GM19452 (cell line): ENCODE measurements around the gene KCNMB2.

Experiments used
- ATAC-seq: cut with Tn5 transposase; IDR thresholded peaks from one replicate; pipeline ENCODE4 v1.9.1; 2021; ENCODE audit not compliant: unreplicated experiment

The KCNMB2 gene

DNA sequence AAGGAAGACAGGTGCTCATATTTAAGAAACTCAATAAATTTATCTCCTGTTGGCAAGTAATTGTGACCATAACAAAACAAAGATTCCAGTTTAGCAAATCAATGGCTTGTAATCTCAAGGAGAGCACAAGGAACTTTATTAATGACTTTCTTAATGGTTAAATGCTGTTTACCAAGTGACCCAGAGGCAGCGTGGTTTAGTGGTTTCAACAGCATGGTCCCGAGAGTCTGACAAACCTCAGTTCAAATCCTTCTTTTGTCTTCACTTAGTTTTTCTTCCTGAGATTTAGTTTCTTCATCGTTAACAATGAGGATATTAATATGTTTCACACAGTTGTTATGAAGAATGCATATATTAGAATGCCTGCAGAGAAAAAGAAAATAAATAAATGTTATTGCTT lies 212.6 kb downstream of the KCNMB2 start:
- ATAC-seq, result no peak

DNA sequence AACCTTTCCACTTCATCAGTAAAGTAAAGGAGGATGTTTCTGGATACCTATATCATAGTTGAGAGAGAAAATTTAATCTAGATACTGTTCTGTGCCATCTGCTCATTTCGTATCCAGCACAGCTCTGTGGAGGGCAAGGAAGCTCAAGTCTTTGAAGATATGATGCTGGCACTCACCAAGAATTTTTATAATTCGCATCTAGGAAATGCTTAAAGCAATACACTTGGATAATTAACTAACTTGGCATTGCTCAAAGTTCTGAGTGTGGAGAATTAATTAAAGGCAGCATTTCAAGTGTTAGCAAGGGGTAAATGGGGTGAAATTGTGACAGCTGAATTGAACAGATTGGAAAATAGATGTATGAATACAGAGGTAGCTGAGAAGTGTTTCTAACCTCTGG lies 213.2 kb downstream of the KCNMB2 start:
- no peak for ATAC-seq

DNA sequence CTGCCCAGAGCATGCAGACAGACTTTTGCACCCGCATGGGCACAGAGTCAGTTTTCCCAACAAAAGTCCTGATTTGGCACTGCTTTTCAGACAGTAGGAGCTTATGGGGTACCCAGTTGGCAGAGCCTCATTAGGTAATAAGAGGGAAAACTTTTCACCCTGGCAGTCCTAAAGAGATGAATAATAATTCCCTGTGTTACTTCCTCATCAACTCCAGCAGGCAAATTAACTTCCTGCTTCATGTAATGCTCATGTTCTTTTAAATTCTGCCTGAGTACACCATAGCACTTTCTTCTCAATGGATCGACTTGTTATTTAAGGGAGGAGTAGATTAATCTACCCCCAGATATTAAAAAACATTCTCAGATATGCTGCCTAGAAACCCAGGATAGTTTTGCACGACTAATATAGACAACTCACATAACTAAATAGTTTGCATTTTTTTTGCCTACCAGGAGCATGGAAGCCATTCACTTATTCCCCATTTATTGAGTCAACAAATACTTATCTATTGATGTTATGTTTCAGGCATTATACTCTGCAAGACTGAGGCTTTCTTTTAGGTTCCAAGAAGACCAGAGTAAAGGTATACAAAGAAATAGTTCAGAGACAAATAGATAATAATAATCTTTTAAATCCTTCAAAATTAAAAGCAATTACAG lies 214.5 kb downstream of the KCNMB2 start:
- no peak for ATAC-seq

DNA sequence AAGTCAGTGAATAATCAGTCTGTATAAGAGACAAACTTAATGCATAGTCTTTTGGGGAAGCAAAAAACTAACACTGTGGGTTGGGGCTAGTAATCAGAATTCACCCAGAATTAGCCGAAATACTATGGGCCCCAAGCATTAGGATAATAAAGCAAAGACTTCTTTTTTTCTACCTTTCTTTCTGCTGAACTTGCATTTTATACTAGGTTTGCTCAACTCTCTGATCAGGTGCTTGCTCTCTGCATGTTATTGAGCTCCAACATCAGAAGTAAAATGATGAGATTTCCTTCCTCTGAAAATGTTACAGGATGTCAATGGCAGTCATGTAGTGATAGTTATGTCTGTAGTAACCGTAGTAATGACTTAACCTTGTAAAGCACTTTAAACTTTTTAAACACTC lies 216.6 kb downstream of the KCNMB2 start:
- ATAC-seq, result no peak

DNA sequence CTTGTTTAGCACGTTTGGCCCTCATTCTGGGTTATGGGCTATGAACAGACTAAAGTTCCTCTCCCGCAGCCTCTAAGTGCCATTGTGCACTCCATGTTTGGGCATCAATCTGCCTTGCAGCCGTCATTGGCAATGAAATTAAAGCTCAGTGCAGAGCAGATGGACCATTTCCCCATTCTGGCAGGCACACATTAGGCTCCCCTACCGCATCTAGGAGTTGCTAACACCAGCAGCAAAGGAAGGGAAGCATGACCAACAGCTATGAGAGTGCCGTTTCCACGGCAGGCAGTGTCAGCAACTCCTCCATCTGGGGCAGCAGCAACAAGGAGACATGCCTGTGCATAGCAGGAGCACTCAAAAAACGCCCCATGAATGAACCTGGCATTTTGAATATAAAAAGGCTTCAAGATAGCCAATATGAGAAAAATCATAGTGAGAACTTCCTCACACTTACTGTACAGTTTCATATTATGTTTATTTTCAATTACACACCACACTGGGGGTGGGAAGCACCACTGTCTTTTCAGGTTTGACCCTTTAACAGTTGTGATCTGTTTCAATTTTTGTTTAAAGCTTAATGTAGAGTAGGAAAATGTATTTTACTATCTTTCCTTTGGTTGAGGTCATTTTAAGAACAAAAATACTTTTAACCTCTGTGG lies 218.7 kb downstream of the KCNMB2 start:
- ATAC-seq, result no peak

DNA sequence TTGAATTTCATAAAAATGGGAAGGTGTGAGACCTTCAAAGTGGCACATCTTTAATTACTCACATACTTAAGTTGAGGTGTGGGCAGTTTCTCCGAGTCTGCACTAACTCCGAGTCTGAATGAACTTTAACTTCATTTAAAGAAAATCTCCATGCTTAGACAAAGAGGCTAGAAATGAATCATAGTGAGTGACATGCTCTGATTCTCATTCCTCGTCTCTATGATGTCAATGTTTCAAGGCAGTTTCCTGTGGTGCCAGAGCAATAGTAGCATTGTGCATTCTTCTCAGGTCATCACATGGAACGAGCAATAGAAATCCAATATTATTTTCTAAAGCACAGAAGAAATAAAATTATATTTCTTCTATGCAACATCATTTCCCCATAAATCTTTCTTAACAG lies 224.8 kb downstream of the KCNMB2 start:
- no peak for ATAC-seq

DNA sequence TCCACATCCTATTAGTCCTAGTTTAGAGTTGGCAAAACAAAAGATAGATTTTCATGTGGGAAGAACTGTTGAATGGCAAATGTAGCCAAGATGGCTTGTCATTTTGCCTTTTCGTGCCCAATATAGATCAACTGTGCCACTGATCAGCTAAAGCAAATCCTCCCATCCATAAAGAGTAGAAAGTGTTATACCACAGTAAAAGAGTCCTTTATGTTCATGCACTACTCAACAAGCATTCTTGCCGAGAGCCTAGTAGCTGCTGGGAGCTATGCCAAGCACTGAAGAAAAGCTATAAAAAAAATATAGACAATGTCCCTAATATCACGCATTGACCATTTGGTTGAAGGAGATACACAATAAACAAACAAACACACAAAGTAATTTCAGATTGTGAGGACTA lies 225.2 kb downstream of the KCNMB2 start:
- no peak for ATAC-seq

DNA sequence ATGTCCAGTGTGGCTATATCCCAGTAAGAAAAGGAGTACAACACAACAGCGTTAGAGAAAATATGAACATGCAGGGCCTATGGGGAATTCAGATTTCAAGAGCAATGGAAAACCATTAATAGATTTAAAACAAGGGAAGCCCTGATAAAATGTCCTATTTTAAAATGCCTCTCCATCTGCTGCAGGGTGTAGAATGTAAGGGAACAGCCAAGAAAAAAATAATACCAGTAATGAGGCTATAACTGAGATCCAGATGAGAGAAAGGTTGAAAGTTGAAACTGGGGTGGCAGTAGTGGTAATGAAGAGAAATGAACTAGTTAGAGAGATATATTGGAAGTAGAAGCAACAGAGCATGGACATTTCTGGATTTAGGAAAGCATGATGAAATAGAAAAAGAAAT lies 226.1 kb downstream of the KCNMB2 start:
- ATAC-seq, result no peak

DNA sequence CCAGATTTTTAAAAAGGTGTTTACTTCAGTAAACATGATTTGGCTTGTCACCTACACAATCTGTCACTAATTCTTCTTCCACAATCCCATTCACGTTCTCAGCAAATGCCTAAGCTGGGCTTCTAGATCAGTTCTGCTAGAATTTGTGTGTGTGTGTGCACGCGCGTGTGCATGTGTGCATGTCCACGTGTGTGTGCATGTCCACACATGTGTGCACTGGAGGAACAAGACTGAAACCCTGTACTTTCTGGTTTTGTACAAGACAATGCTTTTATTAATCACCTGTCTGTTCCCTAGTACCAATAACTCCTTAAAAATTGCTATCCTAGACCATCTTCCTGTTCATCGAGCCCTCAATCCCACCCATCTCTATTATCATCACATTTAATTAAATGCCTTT lies 229.2 kb downstream of the KCNMB2 start:
- ATAC-seq, result no peak

DNA sequence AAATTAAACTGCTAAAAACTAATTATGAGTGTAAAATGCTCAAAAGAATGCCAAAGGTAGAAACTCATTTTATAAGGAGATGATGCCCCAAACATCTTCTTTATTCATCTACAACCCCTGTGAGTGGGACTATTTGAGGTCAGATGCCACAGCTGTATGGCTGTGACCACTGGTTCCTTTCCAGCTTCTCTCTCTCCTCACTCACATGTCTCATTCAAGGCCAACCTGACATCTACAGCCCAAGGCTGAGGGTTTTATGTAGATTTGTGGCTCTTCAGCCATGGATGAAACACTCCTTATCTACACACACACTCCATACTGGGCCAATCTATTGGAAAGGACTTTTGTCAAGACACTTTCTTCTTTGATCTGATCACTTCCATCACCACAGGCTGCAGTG lies 231.3 kb downstream of the KCNMB2 start:
- no peak for ATAC-seq

DNA sequence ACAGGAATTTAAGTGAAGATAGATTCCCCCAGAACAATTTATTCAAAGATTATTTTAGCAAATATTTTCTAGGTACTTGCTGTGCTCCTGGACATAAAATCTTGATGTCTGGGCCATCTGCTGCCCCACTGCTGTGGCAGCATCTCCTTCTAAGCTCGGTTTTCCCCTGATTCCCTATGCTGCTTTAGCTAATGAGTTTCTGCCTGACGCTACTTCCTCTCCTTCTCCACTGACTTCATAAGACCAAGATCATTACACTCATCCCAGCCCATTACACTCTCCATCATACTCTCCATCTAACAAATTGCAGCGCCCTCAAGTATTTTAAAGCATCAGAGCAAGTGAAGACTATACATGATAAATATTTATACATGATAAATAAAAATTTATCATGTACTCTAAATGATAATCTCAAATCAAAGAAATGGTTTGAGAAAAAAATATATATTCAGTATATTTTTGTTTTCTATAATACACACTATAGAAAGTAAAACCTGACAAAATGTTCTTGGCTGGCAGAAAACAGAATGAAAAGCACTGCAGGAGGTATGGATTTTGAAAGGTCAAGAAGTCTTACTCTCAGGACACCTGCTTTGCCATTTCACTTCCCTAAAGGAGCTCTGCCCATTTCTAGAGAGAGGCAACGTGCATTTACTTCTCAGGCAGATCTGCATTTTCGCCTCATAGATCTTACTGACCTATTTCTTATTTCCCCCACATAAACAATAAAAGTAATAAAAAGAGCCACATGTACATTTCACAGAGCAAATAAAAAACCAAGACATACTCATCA lies 232.0 kb downstream of the KCNMB2 start:
- peak; percentile 60 for ATAC-seq

DNA sequence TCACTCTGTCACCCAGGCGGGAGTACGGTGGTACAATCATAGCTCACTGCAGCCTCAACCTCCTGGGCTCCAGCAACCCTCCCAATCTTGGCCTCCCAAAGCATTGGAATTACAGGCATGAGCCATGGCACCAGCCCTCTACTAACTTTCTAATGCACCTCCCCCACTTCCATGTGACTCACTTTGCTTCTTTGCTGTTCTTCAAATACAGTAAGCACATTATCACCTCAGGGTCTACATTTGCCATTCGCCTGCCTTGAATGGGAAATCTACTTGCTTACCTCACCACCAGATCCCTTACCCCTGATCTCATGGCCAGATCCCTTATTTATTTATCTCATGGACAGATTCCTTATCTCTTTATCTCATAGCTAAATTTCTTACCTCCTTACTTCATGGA lies 235.3 kb downstream of the KCNMB2 start:
- ATAC-seq, result no peak

DNA sequence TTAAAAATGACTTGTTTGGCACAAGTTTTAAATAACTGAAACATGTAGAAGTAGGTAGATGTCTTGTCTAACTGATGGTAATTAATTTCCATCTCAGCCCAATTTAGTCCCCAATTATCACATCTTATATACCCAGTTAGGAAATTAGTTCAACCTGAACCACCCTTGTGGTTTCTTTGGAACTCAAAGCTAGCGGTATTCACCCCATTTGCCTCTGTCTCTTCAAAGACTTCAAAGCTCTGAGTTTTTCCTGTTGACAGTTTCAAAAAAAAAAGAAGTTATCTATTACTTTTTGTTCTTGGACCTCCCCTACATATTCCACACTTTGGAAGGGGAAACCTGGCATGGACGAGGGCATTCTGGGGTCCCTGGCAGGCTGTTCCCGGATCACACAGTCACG lies 236.5 kb downstream of the KCNMB2 start:
- no peak for ATAC-seq

DNA sequence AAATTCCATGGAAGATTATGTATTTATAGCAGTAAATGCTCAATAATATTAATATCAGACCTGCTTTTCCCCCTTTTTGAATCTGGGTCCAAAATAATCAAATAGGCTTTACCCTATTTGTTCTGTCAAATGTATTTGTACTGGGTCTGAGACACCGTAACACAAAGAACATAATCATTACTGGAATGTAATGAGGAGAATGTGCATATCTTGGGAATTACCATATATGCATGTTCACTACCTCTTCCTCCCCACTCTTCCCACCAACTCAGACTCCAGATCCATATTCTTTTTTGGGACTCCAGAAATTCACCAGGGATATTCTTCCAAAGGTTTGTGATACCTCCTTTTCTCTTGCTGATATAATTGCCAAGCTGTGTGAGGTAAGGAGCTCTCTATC lies 237.1 kb downstream of the KCNMB2 start:
- no peak for ATAC-seq

DNA sequence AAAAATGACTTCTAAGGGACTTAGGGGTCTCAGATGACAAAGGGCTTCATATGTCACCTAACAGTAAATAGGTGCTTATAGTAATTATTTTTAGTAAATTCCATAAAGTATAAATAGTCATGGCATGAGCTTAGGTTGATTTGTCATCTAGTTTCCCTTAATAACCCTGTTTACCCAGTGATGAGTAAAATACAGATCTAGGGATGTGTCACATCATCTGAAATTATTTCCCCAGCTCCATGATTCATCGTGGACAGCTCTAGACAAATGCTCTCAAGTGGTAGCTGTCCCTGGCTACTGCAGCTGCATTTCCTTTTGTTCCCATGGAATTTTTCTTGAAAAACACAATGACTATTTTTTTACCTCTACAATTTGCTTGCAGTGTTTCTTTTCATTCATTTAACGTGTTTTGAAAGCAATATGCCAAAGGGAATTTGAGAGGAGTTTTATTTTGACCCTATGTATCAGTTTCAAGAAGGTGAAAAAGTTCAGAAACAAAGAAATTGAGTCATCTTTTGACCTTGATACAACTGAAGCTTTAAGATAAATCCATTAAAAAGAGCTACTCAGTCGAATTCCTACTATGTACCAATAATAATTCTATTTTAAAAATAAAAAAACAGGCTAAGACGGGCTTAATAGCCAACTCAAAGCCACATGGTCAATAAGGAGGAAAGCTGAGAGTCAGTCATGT lies 241.6 kb downstream of the KCNMB2 start:
- peak; percentile 66 for ATAC-seq

DNA sequence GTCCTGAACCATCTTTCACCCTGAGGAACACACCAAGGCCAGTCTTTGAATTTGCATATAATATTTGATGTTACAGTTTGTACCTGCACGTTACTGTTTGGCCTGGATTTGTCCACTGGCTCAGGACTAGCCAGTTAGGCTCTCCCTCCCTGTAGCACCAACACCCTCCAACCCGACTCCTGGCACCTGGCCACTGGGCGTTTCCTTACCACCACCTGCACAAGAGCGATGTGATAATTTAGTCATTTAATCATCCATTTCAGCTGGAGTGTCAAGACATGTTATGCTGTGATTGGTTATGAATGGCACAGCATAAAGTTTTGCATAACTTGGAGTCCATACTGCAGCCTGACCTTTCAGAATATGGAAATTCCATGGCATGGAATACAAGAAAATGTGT lies 242.4 kb downstream of the KCNMB2 start:
- no peak for ATAC-seq

DNA sequence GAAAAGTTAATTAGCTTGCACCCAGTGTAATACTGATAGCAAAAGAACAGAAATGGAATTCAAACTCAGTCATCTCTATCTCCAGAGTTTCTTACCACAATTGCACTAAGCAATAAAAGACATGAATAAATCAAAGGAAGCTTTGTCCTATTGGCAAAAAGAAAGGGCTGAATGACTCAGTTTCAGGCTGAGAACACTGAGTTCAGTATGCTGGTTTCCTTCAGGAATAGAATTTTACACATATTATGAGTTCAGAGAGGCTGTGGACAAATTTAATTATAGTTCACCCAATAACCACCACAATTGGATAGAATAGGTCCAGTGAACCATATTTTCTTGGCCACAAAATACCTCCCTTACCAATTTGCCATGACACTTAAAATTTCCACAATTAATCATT lies 249.7 kb downstream of the KCNMB2 start:
- ATAC-seq, result no peak

DNA sequence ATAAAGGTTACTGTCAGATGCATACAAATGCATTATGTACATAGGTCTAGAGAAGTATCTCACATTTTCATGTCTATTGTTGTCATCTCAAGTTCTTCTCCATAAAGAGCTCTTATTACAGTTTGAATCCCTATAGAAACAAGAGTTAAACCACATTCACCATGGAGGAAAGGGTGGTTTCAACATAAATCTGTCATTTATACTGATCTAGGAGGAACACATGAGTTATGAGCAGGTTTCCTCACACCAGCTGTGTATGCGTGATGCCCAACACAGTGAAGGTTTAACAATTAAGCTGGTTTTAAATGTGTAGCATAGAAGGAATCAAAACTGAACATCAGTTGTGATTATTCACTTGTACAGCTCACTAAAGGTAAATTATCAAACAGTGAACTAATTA lies 251.7 kb downstream of the KCNMB2 start:
- ATAC-seq, result no peak

DNA sequence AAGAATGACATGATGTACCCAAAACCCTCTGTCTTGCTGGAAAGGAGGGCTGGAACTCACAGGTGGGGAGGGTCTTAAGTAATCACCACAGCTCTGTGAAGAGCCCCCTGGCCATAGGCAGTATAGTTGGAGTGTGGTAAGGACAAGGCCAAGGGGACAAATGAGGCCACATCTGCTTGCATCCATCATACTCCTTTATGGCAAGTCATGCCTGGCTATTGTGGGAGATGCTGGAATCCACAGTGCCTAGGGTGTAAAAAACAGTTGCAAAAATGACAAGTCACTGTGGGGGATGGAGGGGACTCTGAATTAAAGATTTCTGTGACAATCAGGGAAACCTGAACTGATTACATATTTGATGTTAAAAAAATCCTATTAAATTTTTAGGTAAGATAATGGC lies 258.5 kb downstream of the KCNMB2 start:
- no peak for ATAC-seq

DNA sequence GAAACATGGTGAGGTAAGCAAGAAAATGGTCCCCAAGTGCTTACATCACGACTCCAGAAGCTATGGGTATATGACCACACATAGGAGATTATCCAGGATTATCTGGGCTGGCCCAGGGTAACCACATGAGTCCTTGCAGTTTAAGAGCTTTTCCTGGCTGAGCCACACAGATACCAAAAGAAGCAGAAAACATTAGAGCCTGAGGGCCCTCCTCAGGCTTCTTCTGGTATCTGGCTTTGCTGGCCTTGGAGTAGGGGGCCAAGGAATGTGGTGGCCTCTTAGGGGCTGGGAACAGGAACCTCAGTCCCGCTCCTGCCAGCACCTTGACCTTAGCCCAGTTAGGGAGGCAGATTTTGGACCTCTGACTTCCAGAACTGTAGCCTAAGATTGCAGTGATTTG lies 259.1 kb downstream of the KCNMB2 start:
- no peak for ATAC-seq

DNA sequence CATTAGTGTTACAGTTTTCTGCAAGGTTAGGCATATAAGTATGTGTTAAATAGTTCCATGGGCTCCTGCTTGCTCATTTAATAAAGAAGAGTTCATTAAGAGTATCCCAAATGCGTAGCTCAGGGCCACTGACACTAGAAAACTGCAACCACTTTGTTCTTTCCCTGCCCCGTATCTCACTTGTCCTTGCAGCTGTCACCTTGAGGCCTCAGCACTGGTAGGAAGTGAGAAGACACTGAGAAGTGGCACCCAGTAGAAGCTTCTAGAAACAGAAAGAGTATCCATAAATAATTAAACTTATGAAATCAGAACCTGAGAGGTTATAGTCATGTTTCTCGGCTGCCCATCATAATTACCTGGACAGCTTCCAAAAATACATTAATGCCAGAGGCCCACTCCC lies 266.0 kb downstream of the KCNMB2 start:
- ATAC-seq, result no peak
